IPS-18c (cell line): ENCODE measurements around the gene NPBWR2.

Experiments used
- H3K4me3 ChIP-seq: 2 replicates; pipeline ENCODE4 v1.7.0; 2013; ENCODE audit warnings: low read depth, mild to moderate bottlenecking, low read length, moderate library complexity; ENCODE audit not compliant: insufficient read depth
- H3K9me3 ChIP-seq: one replicate; pipeline ENCODE4 v1.6.1; 2013; ENCODE audit warnings: mild to moderate bottlenecking, low read length, moderate library complexity; ENCODE audit not compliant: control insufficient read depth, insufficient read depth

The NPBWR2 gene

GRCh38 chr20:64058536-64058935, 48.8 kb downstream of the NPBWR2 start:
- H3K9me3 ChIP-seq, result no peaks in the 10 kb centered on the region
- no peak overlapping the region for H3K4me3 ChIP-seq

GRCh38 chr20:64057628-64058498, 49.5 kb downstream of the NPBWR2 start:
- Histone ChIP-seq H3K9me3 (no peaks in the 10 kb centered on the region), H3K4me3 (no peak overlapping the region)

- H3K9me3 ChIP-seq, result no peaks in the 10 kb centered on the region
- no peak overlapping the region for H3K4me3 ChIP-seq
Observed at GRCh38 chr20:64056889-64057627, 50.3 kb downstream of the NPBWR2 start.

GRCh38 chr20:64056639-64056888, 50.8 kb downstream of the NPBWR2 start:
- H3K4me3 ChIP-seq, result no peak overlapping the region

GRCh38 chr20:64055893-64056638, 51.3 kb downstream of the NPBWR2 start:
- H3K4me3 ChIP-seq, result no peak overlapping the region

More at GRCh38 chr20:64056639-64056888, 50.8 kb downstream of the NPBWR2 start:
- H3K9me3 ChIP-seq, result no peaks in the 10 kb centered on the region

GRCh38 chr20:64055396-64055892, 51.9 kb downstream of the NPBWR2 start:
- H3K9me3 ChIP-seq, result no peaks in the 10 kb centered on the region
- no peak overlapping the region for H3K4me3 ChIP-seq

More at GRCh38 chr20:64055893-64056638, 51.3 kb downstream of the NPBWR2 start:
- no peaks in the 10 kb centered on the region for H3K9me3 ChIP-seq

- H3K9me3 ChIP-seq, result no peaks in the 10 kb centered on the region
- H3K4me3 ChIP-seq, result no peak overlapping the region
Observed at GRCh38 chr20:64053841-64054661, 53.3 kb downstream of the NPBWR2 start.
